GM21367 (cell line): Measurements from ENCODE around the gene FBXO36.
"Not testable (repeated sequence)": the region's sequence is repeated elsewhere in the genome, so short reads cannot be mapped to it uniquely, and the experiment has no call there.

Source experiments
- ATAC-seq: cut with Tn5 transposase; IDR thresholded peaks from one replicate; pipeline ENCODE4 v1.9.1; 2021; ENCODE audit not compliant: unreplicated experiment

FBXO36 gene

GRCh38 chr2:229910147-229910831 lies 12.0 kb upstream of the FBXO36 start:
- no peak for ATAC-seq

- ATAC-seq, result no peak
These were observed 11.4 kb upstream of the FBXO36 start for GRCh38 chr2:229910832-229911412.

- ATAC-seq, result no peak
These were observed 8.1 kb upstream of the FBXO36 start for GRCh38 chr2:229914171-229914570.

- no peak for ATAC-seq
These were observed 4.5 kb upstream of the FBXO36 start for GRCh38 chr2:229917793-229918192.

GRCh38 chr2:229920011-229920641 lies 2.2 kb upstream of the FBXO36 start:
- no peak for ATAC-seq

GRCh38 chr2:229921101-229921891 lies 1.0 kb upstream of the FBXO36 start:
- peak; percentile 14 for ATAC-seq

- peak; percentile 68 for ATAC-seq
These were observed 333 bp upstream of the FBXO36 start, which contains the start of gene TRIP12 for GRCh38 chr2:229921892-229922448. TRIP12 (minus strand) TSS chr2:229922009; CDS start chr2:229880079, 41,930 bp downstream.

GRCh38 chr2:229924541-229924940 lies 2.2 kb downstream of the FBXO36 start:
- ATAC-seq, result not testable (repeated sequence)

- no peak for ATAC-seq
These were observed 2.9 kb downstream of the FBXO36 start for GRCh38 chr2:229925201-229925600.

- no peak for ATAC-seq
These were observed 5.6 kb downstream of the FBXO36 start for GRCh38 chr2:229927817-229928321.

- no peak for ATAC-seq
These were observed 8.4 kb downstream of the FBXO36 start for GRCh38 chr2:229930656-229931055.

GRCh38 chr2:229931241-229931640 lies 8.9 kb downstream of the FBXO36 start:
- ATAC-seq, result no peak

GRCh38 chr2:229937537-229937936 lies 15.2 kb downstream of the FBXO36 start:
- no peak for ATAC-seq

GRCh38 chr2:229942671-229943070 lies 20.4 kb downstream of the FBXO36 start:
- ATAC-seq, result no peak

GRCh38 chr2:229943171-229943570 lies 20.9 kb downstream of the FBXO36 start:
- ATAC-seq, result no peak

GRCh38 chr2:229943770-229944449 lies 21.6 kb downstream of the FBXO36 start:
- no peak for ATAC-seq

- ATAC-seq, result no peak
These were observed 23.7 kb downstream of the FBXO36 start for GRCh38 chr2:229945975-229946374.

- ATAC-seq, result no peak
These were observed 25.2 kb downstream of the FBXO36 start for GRCh38 chr2:229947544-229947943.

GRCh38 chr2:229952256-229952835 lies 30.0 kb downstream of the FBXO36 start:
- ATAC-seq, result no peak

- no peak for ATAC-seq
These were observed 33.4 kb downstream of the FBXO36 start for GRCh38 chr2:229955663-229956062.
